GM23338 (cell line): ENCODE data around the gene GATAD2A. TPM values are rescaled to one million over a fixed set of nuclear protein-coding genes. Genes with fewer than 3 reads are reported as not detected.

Experiments used
- ATAC-seq: fragments of 200-7000 bp; cut with Tn5 transposase; 3 replicates; pipeline ENCODE4 v1.9.1; 2020
- DNase-seq: peaks from one replicate; pipeline ENCODE4 v3.0.0-alpha.2; 2015; ENCODE audit warnings: low spot score
- H2AFZ ChIP-seq: fragments of 200-600 bp; sonication (generic); 2 replicates; pipeline ENCODE4 v1.8.0; 2016; ENCODE audit warnings: antibody characterized with exemption, mild to moderate bottlenecking, moderate library complexity
- H3F3A ChIP-seq: fragments of 200-600 bp; sonication (generic); replicated peaks from 2 replicates; pipeline ENCODE4 v1.8.0; 2017; ENCODE audit warnings: antibody characterized with exemption, mixed run types, low read depth
- H3K27ac ChIP-seq: fragments of 200-600 bp; sonication (generic); 2 replicates; pipeline ENCODE4 v1.6.1; 2016; ENCODE audit warnings: low read depth
- H3K27me3 ChIP-seq: fragments of 200-600 bp; sonication (generic); 2 replicates; pipeline ENCODE4 v1.8.0; 2016; ENCODE audit warnings: mild to moderate bottlenecking, mixed run types, moderate library complexity; ENCODE audit not compliant: insufficient read depth
- H3K36me3 ChIP-seq: fragments of 200-600 bp; sonication (generic); 2 replicates; pipeline ENCODE4 v1.8.0; 2016; ENCODE audit warnings: mild to moderate bottlenecking; ENCODE audit not compliant: insufficient read depth
- H3K4me1 ChIP-seq: fragments of 200-600 bp; sonication (generic); 2 replicates; pipeline ENCODE4 v1.8.0; 2016; ENCODE audit warnings: mild to moderate bottlenecking, moderate library complexity; ENCODE audit not compliant: insufficient read depth
- H3K4me2 ChIP-seq: fragments of 200-600 bp; sonication (generic); 2 replicates; pipeline ENCODE4 v1.7.1; 2017; ENCODE audit warnings: mixed run types
- H3K4me3 ChIP-seq: fragments of 200-600 bp; sonication (generic); 2 replicates; pipeline ENCODE4 v1.6.1; 2016; ENCODE audit warnings: mixed run types
- H3K79me2 ChIP-seq: fragments of 200-600 bp; sonication (generic); replicated peaks from 2 replicates; pipeline ENCODE4 v1.8.0; 2017; ENCODE audit warnings: mild to moderate bottlenecking; ENCODE audit not compliant: insufficient read depth
- H3K9me2 ChIP-seq: fragments of 200-600 bp; sonication (generic); 2 replicates; pipeline ENCODE4 v1.8.0; 2017; ENCODE audit not compliant: insufficient read depth
- H4K20me1 ChIP-seq: fragments of 200-600 bp; sonication (generic); replicated peaks from 2 replicates; pipeline ENCODE4 v1.8.0; 2017; ENCODE audit warnings: mild to moderate bottlenecking; ENCODE audit not compliant: insufficient read depth
- H3K27ac Mint-ChIP-seq: 2 replicates; pipeline ENCODE4 v1.8.0; 2020; ENCODE audit warnings: inconsistent platforms, mild to moderate bottlenecking, moderate library complexity, mixed read lengths
- H3K27me3 Mint-ChIP-seq: 3 replicates; pipeline ENCODE4 v1.8.0; 2022; ENCODE audit warnings: low read depth, mild to moderate bottlenecking, moderate library complexity, mixed read lengths, inconsistent platforms; ENCODE audit not compliant: insufficient read depth, poor library complexity
- H3K36me3 Mint-ChIP-seq: 3 replicates; pipeline ENCODE4 v1.8.0; 2021; ENCODE audit warnings: low read depth, mild to moderate bottlenecking, inconsistent platforms, moderate library complexity, mixed read lengths
- H3K4me1 Mint-ChIP-seq: 3 replicates; pipeline ENCODE4 v1.8.0; 2020; ENCODE audit warnings: mild to moderate bottlenecking, inconsistent platforms, mixed read lengths
- H3K4me3 Mint-ChIP-seq: 3 replicates; pipeline ENCODE4 v1.8.0; 2021; ENCODE audit warnings: moderate library complexity, mild to moderate bottlenecking, inconsistent platforms, mixed read lengths
- H3K9me3 Mint-ChIP-seq: 3 replicates; pipeline ENCODE4 v1.8.0; 2020; ENCODE audit warnings: moderate library complexity, mild to moderate bottlenecking, inconsistent platforms, mixed read lengths
- CREB1 ChIP-seq: fragments of 250-450 bp; sonication (Bioruptor Pico); IDR thresholded peaks from 2 replicates; pipeline ENCODE4 v1.5.0; 2020; ENCODE audit warnings: low read depth, mild to moderate bottlenecking, moderate library complexity
- JUNB ChIP-seq: IDR thresholded peaks from one replicate; pipeline ENCODE4 v1.6.1; 2016; ENCODE audit warnings: antibody characterized with exemption; ENCODE audit not compliant: unreplicated experiment
- NANOG ChIP-seq: IDR thresholded peaks from 2 replicates; pipeline ENCODE4 v1.6.1; 2016; ENCODE audit warnings: antibody characterized with exemption, borderline replicate concordance
- STAT1 ChIP-seq: IDR thresholded peaks from one replicate; pipeline ENCODE4 v1.6.1; 2016; ENCODE audit warnings: antibody characterized with exemption; ENCODE audit not compliant: unreplicated experiment
- ZNF331 ChIP-seq: fragments of 250-450 bp; sonication (Bioruptor Pico); IDR thresholded peaks from 2 replicates; pipeline ENCODE4 v1.5.0; 2020; ENCODE audit warnings: low read depth, mild to moderate bottlenecking, moderate library complexity
- polyA plus RNA-seq: library from polyadenylated mRNA; unstranded; fragments of >200 nt; fragmentation: Nextera tagmentation; extraction: Ambion mirVana; gene quantifications from 2 replicates; pipeline ENCODE4 v1.2.1, GENCODE V29; 2016
- total RNA-seq: library from RNA; depleted of rRNA; stranded (reverse); fragments of >200 nt; shearing (Covaris generic); gene quantifications from 2 replicates; pipeline ENCODE4 v1.2.3, GENCODE V29; 2014
- TF ChIP-seq, protein P1 (sequence below): IDR thresholded peaks from 2 replicates; pipeline ENCODE4 v1.6.1; 2016; ENCODE audit warnings: antibody characterized with exemption
- TF ChIP-seq, protein P2 (sequence below), 2 experiments: fragments of 200-600 bp in 1 of 2; sonication (generic) in 1 of 2; conservative IDR thresholded peaks; 2 replicates each; pipeline versions ENCODE4 v1.5.1 to v1.6.1; 2016 to 2017; ENCODE audit warnings: antibody characterized with exemption in 2 of 2, low read depth in 2 of 2, mild to moderate bottlenecking in 2 of 2, moderate library complexity in 1 of 2

Gene GATAD2A
- total and polyA plus RNA-seq, 2 experiments from 2014 or later, result 40.0 to 151 TPM

DNA sequence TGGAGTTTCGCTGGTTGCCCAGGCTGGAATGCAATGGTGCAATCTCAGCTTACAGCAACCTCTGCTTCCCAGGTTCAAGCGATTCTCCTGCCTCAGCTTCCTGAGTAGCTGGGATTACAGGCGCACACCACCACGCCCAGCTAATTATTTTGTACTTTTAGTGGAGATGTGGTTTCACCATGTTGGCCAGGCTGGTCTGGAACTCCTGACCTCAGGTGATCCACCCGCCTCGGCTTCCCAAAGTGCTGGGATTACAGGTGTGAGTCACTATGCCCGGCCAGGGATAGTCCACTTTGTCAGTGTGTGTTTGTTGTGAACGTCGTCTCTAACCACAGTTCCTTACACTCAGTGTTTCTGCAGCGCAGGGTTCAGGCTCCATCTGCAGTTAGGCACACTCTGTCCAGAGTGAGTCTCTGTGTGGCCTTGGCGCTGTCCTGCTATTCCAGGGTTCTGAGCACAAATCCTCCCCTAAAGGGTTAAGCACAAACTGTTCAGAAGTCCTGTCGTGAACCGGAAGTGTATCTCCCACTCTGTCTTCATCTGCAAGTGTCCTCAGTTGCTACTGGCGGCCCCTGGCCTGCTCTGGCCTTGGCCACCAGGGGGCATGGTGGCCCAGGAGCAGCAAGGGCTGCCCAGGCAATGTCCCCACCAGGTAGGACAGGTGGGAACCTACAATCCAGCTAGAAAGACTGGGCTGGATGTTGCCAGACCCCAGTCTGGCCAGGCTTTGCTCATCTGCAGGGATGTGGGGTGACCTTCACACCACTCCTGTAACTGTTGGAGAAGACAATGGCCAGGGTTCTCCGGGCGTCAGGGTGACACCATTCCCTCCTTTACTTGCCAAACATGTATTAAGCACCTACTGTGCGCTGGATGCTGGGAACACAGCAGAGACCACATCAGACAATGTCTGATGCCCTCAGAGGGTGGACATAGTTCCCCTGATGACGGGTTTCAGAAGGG, 38.8 kb upstream of the GATAD2A start:
- H3K4me2 ChIP-seq, result peak overlapping the region; percentile 60
- peak overlapping the region; percentile 61 for H2AFZ ChIP-seq
- H3K4me3 Mint-ChIP-seq, result no peak overlapping the region

GRCh38 chr19:19368087-19368486, 37.4 kb upstream of the GATAD2A start:
- peaks cover 15% of the 10 kb centered on the region; the same call in 2 of the 3 replicates for H3K4me1 Mint-ChIP-seq

More for the DNA sequence above, 38.8 kb upstream of the GATAD2A start:
- Mint-ChIP-seq H3K9me3 (no peaks in the 10 kb centered on the region), H3K27me3 (peaks cover 7% of the 10 kb centered on the region), H3K27ac (peak overlapping the region; percentile 62), H3K4me1 (peaks cover 12% of the 10 kb centered on the region; the same call in 2 of the 3 replicates), H3K36me3 (no peaks in the 10 kb centered on the region)
- H3K4me3 ChIP-seq, result no peak overlapping the region
- 0 out of 2 replicates have a peak, but pooled peaks cover 3% of the 10 kb centered on the region for H3K4me1 ChIP-seq
- peak; percentile 90 for DNase-seq
- ATAC-seq, result peak; percentile 98
- no peaks in the 10 kb centered on the region for H4K20me1 ChIP-seq
- no peak overlapping the region; the same call in 1 of the 2 replicates for H3K27ac ChIP-seq
- H3K36me3 ChIP-seq, result no peaks in the 10 kb centered on the region
- TF ChIP-seq JUNB (no peak), CREB1 (CRISPR knock-in tag) (peak; percentile 13; the same call in 1 of the 2 replicates)
- TF ChIP-seq, protein P1, sequence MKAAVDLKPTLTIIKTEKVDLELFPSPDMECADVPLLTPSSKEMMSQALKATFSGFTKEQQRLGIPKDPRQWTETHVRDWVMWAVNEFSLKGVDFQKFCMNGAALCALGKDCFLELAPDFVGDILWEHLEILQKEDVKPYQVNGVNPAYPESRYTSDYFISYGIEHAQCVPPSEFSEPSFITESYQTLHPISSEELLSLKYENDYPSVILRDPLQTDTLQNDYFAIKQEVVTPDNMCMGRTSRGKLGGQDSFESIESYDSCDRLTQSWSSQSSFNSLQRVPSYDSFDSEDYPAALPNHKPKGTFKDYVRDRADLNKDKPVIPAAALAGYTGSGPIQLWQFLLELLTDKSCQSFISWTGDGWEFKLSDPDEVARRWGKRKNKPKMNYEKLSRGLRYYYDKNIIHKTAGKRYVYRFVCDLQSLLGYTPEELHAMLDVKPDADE, result no peak; the same call in 1 of the 2 replicates
- TF ChIP-seq, protein P2, sequence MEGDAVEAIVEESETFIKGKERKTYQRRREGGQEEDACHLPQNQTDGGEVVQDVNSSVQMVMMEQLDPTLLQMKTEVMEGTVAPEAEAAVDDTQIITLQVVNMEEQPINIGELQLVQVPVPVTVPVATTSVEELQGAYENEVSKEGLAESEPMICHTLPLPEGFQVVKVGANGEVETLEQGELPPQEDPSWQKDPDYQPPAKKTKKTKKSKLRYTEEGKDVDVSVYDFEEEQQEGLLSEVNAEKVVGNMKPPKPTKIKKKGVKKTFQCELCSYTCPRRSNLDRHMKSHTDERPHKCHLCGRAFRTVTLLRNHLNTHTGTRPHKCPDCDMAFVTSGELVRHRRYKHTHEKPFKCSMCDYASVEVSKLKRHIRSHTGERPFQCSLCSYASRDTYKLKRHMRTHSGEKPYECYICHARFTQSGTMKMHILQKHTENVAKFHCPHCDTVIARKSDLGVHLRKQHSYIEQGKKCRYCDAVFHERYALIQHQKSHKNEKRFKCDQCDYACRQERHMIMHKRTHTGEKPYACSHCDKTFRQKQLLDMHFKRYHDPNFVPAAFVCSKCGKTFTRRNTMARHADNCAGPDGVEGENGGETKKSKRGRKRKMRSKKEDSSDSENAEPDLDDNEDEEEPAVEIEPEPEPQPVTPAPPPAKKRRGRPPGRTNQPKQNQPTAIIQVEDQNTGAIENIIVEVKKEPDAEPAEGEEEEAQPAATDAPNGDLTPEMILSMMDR (conservative IDR thresholded peaks at IDR 0.05; ENCODE audit: low read depth in 2 of 2), result peak; percentile 98 to 100
- no peaks in the 10 kb centered on the region for H3K9me2 ChIP-seq
- H3K27me3 ChIP-seq, result no peaks in the 10 kb centered on the region
- peaks cover 2% of the 10 kb centered on the region; the same call in 1 of the 2 replicates for H3F3A ChIP-seq
- no peaks in the 10 kb centered on the region for H3K79me2 ChIP-seq

More at GRCh38 chr19:19368087-19368486, 37.4 kb upstream of the GATAD2A start:
- Mint-ChIP-seq H3K4me3 (no peak overlapping the region), H3K27ac (no peak overlapping the region), H3K9me3 (no peaks in the 10 kb centered on the region), H3K36me3 (no peaks in the 10 kb centered on the region), H3K27me3 (peaks cover 1% of the 10 kb centered on the region)
- ATAC-seq, result no peak
- no peaks in the 10 kb centered on the region for H3K36me3 ChIP-seq
- H3K4me2 ChIP-seq, result no peak overlapping the region
- no peaks in the 10 kb centered on the region for H3K79me2 ChIP-seq
- H3K4me3 ChIP-seq, result no peak overlapping the region
- TF ChIP-seq CREB1 (CRISPR knock-in tag), result no peak
- no peak for TF ChIP-seq NANOG
- no peak for TF ChIP-seq STAT1
- TF ChIP-seq ZNF331 (CRISPR knock-in tag), result no peak
- H3K27ac ChIP-seq, result no peak overlapping the region
- no peak overlapping the region for H2AFZ ChIP-seq
- no peak for DNase-seq
- peaks cover 3% of the 10 kb centered on the region; the same call in 1 of the 2 replicates for H3K4me1 ChIP-seq
- H4K20me1 ChIP-seq, result no peaks in the 10 kb centered on the region
- peaks cover 2% of the 10 kb centered on the region; the same call in 1 of the 2 replicates for H3F3A ChIP-seq
- no peaks in the 10 kb centered on the region for H3K27me3 ChIP-seq
- no peaks in the 10 kb centered on the region for H3K9me2 ChIP-seq
